AG04449 (cell line): Measurements from ENCODE around the gene ZBTB17.

Experiments used
- CTCF ChIA-PET: fragments of 350-600 bp; formaldehyde crosslinking; extraction: SDS; loops from one replicate; lab custom pipeline; 2021; ENCODE audit warnings: antibody characterized with exemption; lab: Yijun Ruan, JAX
- POLR2A ChIA-PET: fragments of 400-600, 350-600 bp; formaldehyde crosslinking; extraction: SDS; loops from one replicate; lab custom pipeline; 2020; ENCODE audit warnings: antibody characterized with exemption, inconsistent platforms; lab: Yijun Ruan, JAX
- DNase-seq: peaks from one replicate; pipeline ENCODE4 v3.0.0-alpha.2; 2010; ENCODE audit warnings: low read depth, low spot score
- H3K4me3 ChIP-seq: 2 replicates; pipeline ENCODE4 v1.5.1; 2011; ENCODE audit warnings: low read depth, mild to moderate bottlenecking, control low read depth, low read length
- CTCF ChIP-seq: IDR thresholded peaks from one replicate; pipeline ENCODE4 v1.5.1; 2011; ENCODE audit warnings: mild to moderate bottlenecking, moderate library complexity, low read length, control low read depth, inconsistent platforms; ENCODE audit not compliant: insufficient read depth; ENCODE audit errors: missing control alignments

ZBTB17 gene

GRCh38 chr1:15942661-15943327 is 33.1 kb downstream of the ZBTB17 start:
- no peak overlapping the region for H3K4me3 ChIP-seq
- POLR2A ChIA-PET: no interaction called here
- DNase-seq: no peak
- CTCF ChIA-PET: interaction anchor here (1.8 to 3.3 kb wide), 2 partner anchors 52 to 151 kb away, joined by 5 to 10 read pairs; no protein-coding TSS in a partner anchor
- TF ChIP-seq CTCF: no peak

GRCh38 chr1:15941899-15942660 is 33.8 kb downstream of the ZBTB17 start:
- no peak for DNase-seq
- CTCF ChIA-PET: interaction anchor here (1.8 to 3.3 kb wide), 2 partner anchors 52 to 150 kb away, joined by 5 to 10 read pairs; no protein-coding TSS in a partner anchor
- TF ChIP-seq CTCF: no peak
- POLR2A ChIA-PET: no interaction called here
- no peak overlapping the region for H3K4me3 ChIP-seq

- DNase-seq: no peak
- POLR2A ChIA-PET: no interaction called here
- CTCF ChIA-PET: interaction anchor here (1.8 to 3.3 kb wide), 2 partner anchors 53 to 149 kb away, joined by 5 to 10 read pairs; no protein-coding TSS in a partner anchor
- no peak for TF ChIP-seq CTCF
- no peak overlapping the region for H3K4me3 ChIP-seq
Measured at GRCh38 chr1:15941044-15941840, 34.7 kb downstream of the ZBTB17 start.

GRCh38 chr1:15940110-15941043 is 35.5 kb downstream of the ZBTB17 start:
- POLR2A ChIA-PET: no interaction called here
- no peak for DNase-seq
- no peak for TF ChIP-seq CTCF
- CTCF ChIA-PET: no interaction called here
- H3K4me3 ChIP-seq: no peak overlapping the region

GRCh38 chr1:15939181-15940109 is 36.5 kb downstream of the ZBTB17 start:
- no peak for DNase-seq
- POLR2A ChIA-PET: no interaction called here
- TF ChIP-seq CTCF: no peak
- CTCF ChIA-PET: interaction anchor here (1.8 kb wide), 2 partner anchors 10 to 124 kb away, joined by 6 to 9 read pairs; no protein-coding TSS in a partner anchor
- H3K4me3 ChIP-seq: no peak overlapping the region
